ENCODE results near the gene CYTH1.

The CYTH1 gene

DNA sequence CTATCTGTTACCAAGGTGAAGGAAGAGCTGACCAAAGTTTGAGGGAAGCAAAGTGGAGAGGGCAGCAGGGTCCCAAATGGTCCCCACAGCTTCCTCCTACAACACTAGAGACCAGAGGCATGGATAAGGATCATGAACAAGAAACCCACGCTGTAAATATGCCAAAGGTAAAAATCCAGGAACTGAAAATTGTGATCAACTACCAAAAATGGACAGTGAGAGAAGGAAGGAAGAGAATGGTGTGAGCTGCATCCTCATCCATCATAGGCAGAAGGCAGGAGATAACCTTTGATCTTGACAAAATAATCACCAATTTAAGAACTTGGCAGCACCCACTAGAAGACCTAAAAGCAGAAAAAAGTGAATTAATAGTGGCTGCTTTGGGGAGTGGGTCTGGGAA is 66.2 kb downstream of the CYTH1 start:
- no peak for DNase-seq (ENCODE audit: low read depth in 3 of 3)

DNA sequence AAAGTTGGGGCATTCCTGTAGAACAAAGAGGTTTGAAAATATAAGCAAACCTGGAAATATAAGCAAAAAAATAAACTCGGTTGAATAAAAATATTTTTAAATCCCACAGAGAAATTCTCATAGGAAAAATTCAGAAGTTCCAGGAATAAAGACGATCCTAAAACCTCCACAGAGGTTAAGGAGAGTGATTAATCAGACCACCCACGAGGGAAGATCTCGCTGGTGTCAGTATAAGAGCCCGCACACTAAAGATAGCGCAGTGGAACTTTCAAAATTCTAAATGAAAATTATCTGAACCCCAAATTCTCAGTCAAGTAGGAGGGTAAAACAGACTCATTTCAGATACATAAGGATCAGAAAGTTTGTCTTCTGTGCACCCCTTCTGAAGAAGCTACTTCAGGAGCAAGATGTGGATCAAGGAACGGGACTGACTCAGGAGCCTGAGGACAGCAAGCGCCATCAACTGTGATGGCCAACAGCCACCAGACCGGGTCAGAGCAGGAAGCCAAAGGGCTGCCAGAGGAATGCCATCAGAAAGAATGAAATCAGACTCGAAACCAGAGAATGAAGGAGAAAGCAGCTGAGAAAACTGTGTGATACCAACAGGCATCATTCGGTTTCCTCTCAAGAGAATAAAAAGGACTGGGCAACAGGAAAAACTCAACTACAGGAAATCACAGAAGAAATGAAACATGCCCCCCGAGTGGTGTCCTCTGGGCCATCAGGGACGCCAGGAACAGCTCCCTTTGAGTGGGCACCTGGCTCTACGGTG is 66.9 kb downstream of the CYTH1 start:
- DNase-seq (ENCODE audit: low read depth in 3 of 3), result no peak

DNA sequence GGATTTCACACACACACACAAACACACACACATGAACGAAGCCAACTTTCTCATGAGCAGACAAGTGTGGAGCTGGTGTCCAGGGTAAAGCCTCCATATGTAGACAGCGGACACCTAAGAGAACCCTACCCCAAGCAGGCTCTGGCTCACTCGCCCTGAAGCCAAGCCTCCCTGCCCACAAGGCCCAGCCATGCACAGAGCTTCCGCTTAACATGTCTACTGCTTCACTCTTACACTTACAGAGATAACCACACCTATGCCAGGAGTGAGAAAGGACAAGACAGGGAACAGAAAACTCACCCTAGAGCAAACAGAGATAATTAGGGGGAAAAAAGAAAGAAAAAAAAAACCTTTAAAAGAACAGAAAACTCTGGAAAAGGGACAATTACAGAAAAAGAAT is 67.5 kb downstream of the CYTH1 start:
- DNase-seq (ENCODE audit: low read depth in 3 of 3), result no peak

GRCh38 chr17:78712043-78712442 is 70.0 kb downstream of the CYTH1 start:
- DNase-seq (ENCODE audit: low read depth in 3 of 3), result no peak

- no peak for DNase-seq (ENCODE audit: low read depth in 3 of 3)
Measured at GRCh38 chr17:78710607-78711006, 71.5 kb downstream of the CYTH1 start.

DNA sequence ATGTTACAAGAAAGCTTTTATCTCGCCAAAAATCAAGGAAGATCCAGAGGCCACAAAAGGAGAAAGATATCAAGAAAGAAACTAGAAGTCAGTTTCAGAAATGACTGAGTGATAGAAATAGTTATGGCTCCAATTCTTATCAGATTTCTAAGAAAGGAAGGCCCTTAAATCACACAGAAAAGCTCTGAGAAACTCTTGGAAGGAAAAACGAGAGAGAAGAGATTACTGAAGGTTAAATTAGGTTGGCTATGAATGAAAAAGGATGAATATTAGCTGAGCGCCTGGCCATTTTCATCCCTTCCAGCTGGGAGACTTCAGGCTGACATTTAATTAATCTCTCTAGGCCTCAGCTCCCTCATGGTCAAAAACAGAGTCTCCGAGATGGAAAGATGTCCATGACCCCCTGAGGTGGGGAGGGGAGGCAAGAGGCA is 72.3 kb downstream of the CYTH1 start:
- DNase-seq (ENCODE audit: low read depth in 3 of 3), result no peak

- DNase-seq (ENCODE audit: low read depth in 3 of 3), result no peak
Measured at GRCh38 chr17:78709119-78709681, 72.9 kb downstream of the CYTH1 start.

DNA sequence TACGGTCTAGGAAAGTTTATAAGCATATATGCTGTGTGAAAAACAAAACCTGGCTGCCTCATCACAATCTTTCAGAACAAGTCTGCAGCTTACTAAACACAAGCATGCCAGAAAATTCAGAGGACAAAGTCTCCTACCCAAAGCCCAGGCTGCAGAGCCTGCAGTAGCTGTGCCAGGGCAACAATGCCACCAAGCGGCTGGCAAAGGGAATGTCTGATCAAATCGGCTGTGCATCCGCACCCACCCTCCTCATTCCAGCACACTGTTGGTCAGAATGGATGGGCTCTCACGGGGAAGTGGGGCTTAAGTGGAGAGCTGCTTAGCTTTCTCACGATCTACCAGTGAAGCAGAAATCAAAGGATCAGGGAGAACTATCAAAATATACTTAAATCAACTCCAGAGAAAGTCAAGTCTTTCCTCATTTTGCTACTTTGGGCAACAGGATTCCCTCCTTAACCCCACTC is 73.5 kb downstream of the CYTH1 start:
- peak; percentile 43 to 64 (median 46) for DNase-seq (ENCODE audit: low read depth in 3 of 3)

DNA sequence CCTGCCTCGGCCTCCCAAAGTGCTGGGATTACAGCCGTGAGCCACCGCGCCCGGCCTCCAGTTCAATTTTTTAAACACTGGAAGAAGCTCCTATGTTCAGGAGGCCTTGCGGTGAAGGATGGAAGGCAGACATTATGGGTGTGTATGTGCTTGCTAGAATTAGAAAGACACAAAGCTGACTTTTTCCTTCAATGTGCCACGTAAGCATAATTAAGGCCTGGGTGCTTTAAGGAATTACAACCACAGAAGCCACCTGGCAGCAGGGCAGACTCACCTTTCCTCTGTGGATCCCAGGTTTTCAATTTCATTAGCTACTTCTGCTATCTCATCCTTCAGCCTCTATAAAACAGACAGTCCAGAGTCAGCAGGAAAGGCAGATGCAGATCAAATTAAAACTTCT is 74.2 kb downstream of the CYTH1 start:
- no peak for DNase-seq (ENCODE audit: low read depth in 3 of 3)

- DNase-seq (ENCODE audit: low read depth in 3 of 3), result no peak
Measured at GRCh38 chr17:78707016-78707415, 75.1 kb downstream of the CYTH1 start.

- no peak for DNase-seq (ENCODE audit: low read depth in 3 of 3)
Measured at GRCh38 chr17:78706271-78706915, 75.7 kb downstream of the CYTH1 start.

- DNase-seq (ENCODE audit: low read depth in 3 of 3), result no peak
Measured at GRCh38 chr17:78705071-78705470, 77.0 kb downstream of the CYTH1 start.

DNA sequence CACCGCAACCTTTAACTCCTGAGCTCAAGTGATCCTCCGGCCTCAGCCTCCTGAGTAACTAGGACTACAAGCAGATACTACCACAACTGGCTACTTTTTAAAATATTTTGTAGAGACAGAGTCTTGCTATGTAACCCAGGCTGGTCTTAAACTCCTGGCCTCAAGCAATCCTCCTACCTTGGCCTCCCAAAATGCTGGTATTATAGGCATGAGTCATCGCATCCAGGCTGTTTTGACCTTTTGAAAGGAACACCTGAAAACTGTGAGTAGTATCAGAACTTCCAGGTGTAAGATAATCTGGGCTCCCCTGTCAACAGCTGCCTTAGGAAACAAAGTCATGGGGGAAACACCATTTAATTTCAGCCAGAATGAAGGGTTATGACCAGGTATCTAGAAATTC is 77.5 kb downstream of the CYTH1 start:
- no peak for DNase-seq (ENCODE audit: low read depth in 3 of 3)

DNA sequence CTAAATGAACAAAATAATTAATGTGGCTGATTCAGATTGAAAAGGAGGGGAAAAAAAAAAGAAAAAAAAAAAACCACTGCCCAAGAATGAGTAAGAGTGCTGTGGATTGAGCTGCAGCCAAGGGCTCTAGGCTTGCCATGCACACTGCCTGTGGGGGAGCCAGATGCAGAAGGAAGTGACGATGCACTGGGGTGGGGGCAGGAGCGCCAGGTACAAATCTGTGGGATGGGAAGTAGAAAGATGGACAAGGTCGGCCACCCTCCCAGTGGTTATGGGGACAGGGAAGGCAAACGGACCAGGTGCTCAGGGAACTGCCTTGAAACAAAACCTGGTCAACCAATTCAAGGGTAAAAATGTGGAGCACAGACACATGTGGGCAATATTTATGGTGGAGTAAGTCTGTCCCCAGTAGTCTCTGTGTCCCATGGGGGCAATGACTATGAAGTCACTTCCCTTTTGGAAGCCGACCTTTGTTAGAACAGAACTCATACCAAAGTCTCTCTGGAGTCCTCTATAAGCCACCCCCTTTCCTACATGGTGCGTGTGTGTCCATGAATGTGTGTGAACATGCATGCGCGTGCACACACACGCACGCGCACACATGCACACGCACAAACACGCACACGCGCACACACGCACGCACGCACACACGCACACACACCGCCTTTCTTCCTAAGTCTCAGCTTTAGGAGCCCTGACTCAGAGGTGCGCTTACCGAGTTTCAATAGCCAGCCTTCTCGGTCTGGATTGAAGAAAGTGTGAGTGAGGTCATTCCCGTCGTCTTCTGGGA is 84.3 kb downstream of the CYTH1 start:
- DNase-seq (ENCODE audit: low read depth in 3 of 3), result no peak

DNA sequence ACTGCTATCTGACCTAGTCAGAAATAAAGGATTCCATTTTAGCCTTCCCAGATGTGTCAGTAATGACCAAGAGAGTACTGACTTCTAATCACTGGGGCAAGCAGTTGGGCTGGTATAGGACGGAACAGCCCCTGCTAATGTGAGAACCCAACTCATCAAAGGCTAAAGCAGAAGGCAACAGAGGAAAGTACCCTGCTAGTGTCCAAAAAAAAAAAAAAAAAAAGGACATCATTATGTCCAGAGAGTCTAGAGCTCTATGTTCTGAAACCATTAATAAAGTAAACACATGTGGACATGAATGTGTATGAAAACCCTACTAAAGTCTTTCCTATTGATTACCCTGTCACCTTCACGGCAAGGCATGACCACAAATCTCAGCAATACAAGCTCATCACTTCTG is 85.0 kb downstream of the CYTH1 start:
- no peak for DNase-seq (ENCODE audit: low read depth in 3 of 3)

GRCh38 chr17:78696016-78696982 is 85.8 kb downstream of the CYTH1 start:
- DNase-seq (ENCODE audit: low read depth in 3 of 3), result no peak

GRCh38 chr17:78694805-78695531 is 87.1 kb downstream of the CYTH1 start:
- no peak for DNase-seq (ENCODE audit: low read depth in 3 of 3)

- DNase-seq (ENCODE audit: low read depth in 3 of 3), result no peak
Measured at GRCh38 chr17:78693346-78694083, 88.6 kb downstream of the CYTH1 start.

DNA sequence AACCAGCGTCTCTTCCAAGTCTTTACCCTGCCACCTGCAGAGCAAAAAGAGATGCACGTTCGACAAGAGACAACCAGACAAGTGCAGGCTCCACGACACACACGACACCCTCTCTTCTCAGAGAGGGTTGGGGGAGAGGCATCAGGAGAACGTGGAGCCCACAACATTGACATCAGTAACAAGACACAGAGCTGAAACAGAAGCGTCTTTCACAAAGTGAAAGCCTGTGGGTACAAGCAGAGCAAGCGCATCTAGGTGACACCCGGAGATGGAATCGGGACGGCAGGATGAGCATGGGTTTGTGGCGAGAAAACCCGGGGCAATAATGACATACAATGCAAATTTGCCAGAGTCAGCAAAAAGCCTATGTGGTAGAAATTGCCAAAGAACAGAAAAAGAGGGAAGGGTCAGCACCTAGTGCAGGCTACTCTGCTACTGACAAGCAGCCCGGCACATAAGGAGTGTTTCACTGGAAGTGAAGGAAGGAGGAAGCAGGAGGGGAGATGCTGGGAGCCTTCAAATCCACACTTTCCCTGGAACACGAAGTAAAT is 89.5 kb downstream of the CYTH1 start:
- no peak for DNase-seq (ENCODE audit: low read depth in 3 of 3)
